Endothelial cell (in vitro differentiated cells): ENCODE results near the gene ANKS1B. TPM values are rescaled to one million over a fixed set of nuclear protein-coding genes. Genes with fewer than 3 reads are reported as not detected.

Experiments
- DNase-seq: peaks from one replicate; pipeline ENCODE4 v3.0.0; 2021; ENCODE audit warnings: low spot score
- H3K27ac Mint-ChIP-seq: one replicate; pipeline ENCODE4 v1.8.0; 2021; ENCODE audit warnings: mixed read lengths, inconsistent platforms; ENCODE audit not compliant: unreplicated experiment
- H3K27me3 Mint-ChIP-seq: one replicate; pipeline ENCODE4 v1.8.0; 2021; ENCODE audit warnings: mild to moderate bottlenecking, moderate library complexity, mixed read lengths, inconsistent platforms; ENCODE audit not compliant: unreplicated experiment
- H3K36me3 Mint-ChIP-seq: one replicate; pipeline ENCODE4 v1.8.0; 2021; ENCODE audit warnings: mild to moderate bottlenecking, low read depth, mixed read lengths, inconsistent platforms; ENCODE audit not compliant: unreplicated experiment
- H3K4me1 Mint-ChIP-seq: one replicate; pipeline ENCODE4 v1.8.0; 2021; ENCODE audit warnings: mild to moderate bottlenecking, mixed read lengths, inconsistent platforms; ENCODE audit not compliant: unreplicated experiment
- H3K4me3 Mint-ChIP-seq: one replicate; pipeline ENCODE4 v1.8.0; 2021; ENCODE audit warnings: mild to moderate bottlenecking, mixed read lengths, inconsistent platforms; ENCODE audit not compliant: unreplicated experiment
- H3K9me3 Mint-ChIP-seq: one replicate; pipeline ENCODE4 v1.8.0; 2021; ENCODE audit warnings: mixed read lengths, inconsistent platforms; ENCODE audit not compliant: unreplicated experiment
- CTCF ChIP-seq: fragments of 200-600 bp; sonication (generic); IDR thresholded peaks from one replicate; pipeline ENCODE4 v1.5.0; 2021; ENCODE audit warnings: antibody characterized with exemption; ENCODE audit not compliant: unreplicated experiment
- total RNA-seq: library from RNA; stranded (reverse); fragmentation: NEBNext Ultra II Directional; extraction: Animal tissue kit (Norgen Biotek cat#: 25700); gene quantifications from one replicate; pipeline ENCODE4 v1.2.1, GENCODE V29; 2021; ENCODE audit not compliant: unreplicated experiment

ANKS1B gene
- total RNA-seq, 1 donor from 2014 or later: 2.6 TPM

GRCh38 chr12:99978152-99978551 lies 6.6 kb downstream of the ANKS1B start:
- no peak for DNase-seq
- H3K27ac Mint-ChIP-seq: no peak overlapping the region
- H3K9me3 Mint-ChIP-seq: no peaks in the 10 kb centered on the region
- no peaks in the 10 kb centered on the region for H3K27me3 Mint-ChIP-seq
- H3K4me1 Mint-ChIP-seq: no peaks in the 10 kb centered on the region
- no peak overlapping the region for H3K4me3 Mint-ChIP-seq
- TF ChIP-seq CTCF: no peak
- H3K36me3 Mint-ChIP-seq: no peaks in the 10 kb centered on the region

GRCh38 chr12:99977550-99977949 lies 7.2 kb downstream of the ANKS1B start:
- Mint-ChIP-seq H3K27ac (no peak overlapping the region), H3K4me3 (no peak overlapping the region), H3K36me3 (no peaks in the 10 kb centered on the region), H3K4me1 (no peaks in the 10 kb centered on the region), H3K9me3 (no peaks in the 10 kb centered on the region), H3K27me3 (no peaks in the 10 kb centered on the region)
- TF ChIP-seq CTCF: no peak
- no peak for DNase-seq

DNA sequence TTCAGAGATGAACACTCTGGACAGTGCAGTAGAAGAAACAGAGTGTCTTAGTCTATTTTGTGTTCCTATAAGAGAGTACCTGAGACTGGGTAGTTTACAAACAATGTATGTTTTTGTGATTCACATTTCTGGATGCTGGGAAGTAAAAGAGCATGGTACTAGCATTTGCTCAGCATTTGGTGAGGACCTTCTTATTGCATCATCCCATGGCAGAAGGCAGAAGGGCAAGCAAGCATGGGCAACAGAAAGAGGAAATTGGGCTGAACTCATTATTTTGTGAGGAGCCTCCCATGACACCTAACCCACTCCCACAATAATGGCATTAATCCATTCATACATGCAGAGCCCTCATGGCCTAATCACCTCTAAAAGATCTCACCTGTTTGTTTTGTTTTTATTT lies 8.0 kb downstream of the ANKS1B start:
- no peak for DNase-seq
- Mint-ChIP-seq H3K27ac (no peak overlapping the region), H3K27me3 (no peaks in the 10 kb centered on the region), H3K36me3 (no peaks in the 10 kb centered on the region), H3K4me3 (no peak overlapping the region), H3K4me1 (no peaks in the 10 kb centered on the region), H3K9me3 (no peaks in the 10 kb centered on the region)
- no peak for TF ChIP-seq CTCF

DNA sequence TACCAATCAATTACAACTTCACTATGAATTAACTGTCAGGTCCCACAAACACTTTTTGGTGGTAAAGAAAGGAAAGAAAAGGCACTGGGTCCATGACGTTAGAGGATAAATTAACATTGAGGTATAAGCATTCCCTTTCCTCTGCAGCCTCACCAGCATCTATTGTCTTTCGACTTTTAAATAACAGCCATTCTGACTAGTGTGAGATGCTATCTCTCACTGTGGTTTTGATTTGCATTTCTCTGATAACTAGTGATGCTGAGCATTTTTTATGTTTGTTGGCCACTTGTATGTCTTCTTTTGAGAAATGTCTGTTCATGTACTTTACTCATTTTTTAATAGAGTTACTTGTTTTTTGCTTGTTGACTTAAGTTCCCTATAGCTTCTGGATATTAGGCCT lies 9.4 kb downstream of the ANKS1B start:
- Mint-ChIP-seq H3K4me1 (no peaks in the 10 kb centered on the region), H3K9me3 (no peaks in the 10 kb centered on the region), H3K4me3 (no peak overlapping the region), H3K36me3 (no peaks in the 10 kb centered on the region), H3K27me3 (no peaks in the 10 kb centered on the region), H3K27ac (no peak overlapping the region)
- no peak for DNase-seq
- TF ChIP-seq CTCF: no peak

- no peak overlapping the region for H3K27ac Mint-ChIP-seq
- DNase-seq: no peak
- H3K36me3 Mint-ChIP-seq: no peaks in the 10 kb centered on the region
- no peaks in the 10 kb centered on the region for H3K4me1 Mint-ChIP-seq
- H3K4me3 Mint-ChIP-seq: no peak overlapping the region
- no peaks in the 10 kb centered on the region for H3K27me3 Mint-ChIP-seq
- no peaks in the 10 kb centered on the region for H3K9me3 Mint-ChIP-seq
- TF ChIP-seq CTCF: no peak
Measured at GRCh38 chr12:99974146-99974545, 10.6 kb downstream of the ANKS1B start.
